GM23248 (cell line): ENCODE results near the gene IL1A.

Experiments
- EZH2 ChIP-seq: fragments of 200-600 bp; sonication (generic); IDR thresholded peaks from 2 replicates; pipeline ENCODE4 v1.6.1; 2018; ENCODE audit warnings: antibody characterized with exemption, mild to moderate bottlenecking; ENCODE audit not compliant: insufficient read depth, poor library complexity, severe bottlenecking
- EZH2phosphoT487 ChIP-seq: fragments of 200-600 bp; sonication (generic); IDR thresholded peaks from 2 replicates; pipeline ENCODE4 v1.6.1; 2018; ENCODE audit warnings: antibody characterized with exemption, moderate library complexity, mild to moderate bottlenecking, low read depth; ENCODE audit not compliant: insufficient read depth

GRCh38 chr2:112811841-112812306 is 27.6 kb upstream of the IL1A start:
- no peak for TF ChIP-seq EZH2
- peak; percentile 95 for TF ChIP-seq EZH2phosphoT487
